ENCODE measurements around the gene CELF2.

Gene CELF2

GRCh38 chr10:11329062-11329673 lies 311.5 kb downstream of the CELF2 start:
- no peak for TF ChIP-seq CTCF (IDR thresholded peaks at IDR 0.05; ENCODE audit: low read depth, low read length, missing control alignments)
- in situ Hi-C loops (cut with HindIII; ENCODE audit: low sequenced_read_pairs), result no loop called here

GRCh38 chr10:11330383-11331045 lies 312.8 kb downstream of the CELF2 start:
- no peak for TF ChIP-seq CTCF (IDR thresholded peaks at IDR 0.05; ENCODE audit: low read depth, low read length, missing control alignments)
- in situ Hi-C loops (cut with HindIII; ENCODE audit: low sequenced_read_pairs), result no loop called here
- DNase-seq (ENCODE audit: low read depth), result peak; percentile 54
- H3K4me3 ChIP-seq (ENCODE audit: low read depth, low read length), result no peak overlapping the region

More at GRCh38 chr10:11329062-11329673, 311.5 kb downstream of the CELF2 start:
- no peak overlapping the region for H3K4me3 ChIP-seq (ENCODE audit: low read depth, low read length)
- DNase-seq (ENCODE audit: low read depth), result no peak

- no peak for DNase-seq (ENCODE audit: low read depth)
- in situ Hi-C loops (cut with HindIII; ENCODE audit: low sequenced_read_pairs), result no loop called here
- no peak for TF ChIP-seq CTCF (IDR thresholded peaks at IDR 0.05; ENCODE audit: low read depth, low read length, missing control alignments)
- no peak overlapping the region for H3K4me3 ChIP-seq (ENCODE audit: low read depth, low read length)
Observed at GRCh38 chr10:11331046-11331577, 313.4 kb downstream of the CELF2 start.

- TF ChIP-seq CTCF (IDR thresholded peaks at IDR 0.05; ENCODE audit: low read depth, low read length, missing control alignments), result no peak
- H3K4me3 ChIP-seq (ENCODE audit: low read depth, low read length), result no peak overlapping the region
- DNase-seq (ENCODE audit: low read depth), result peak; percentile 32
- in situ Hi-C loops (cut with HindIII; ENCODE audit: low sequenced_read_pairs), result no loop called here
Observed at GRCh38 chr10:11331726-11332125, 314.1 kb downstream of the CELF2 start.

- no peak for TF ChIP-seq CTCF (IDR thresholded peaks at IDR 0.05; ENCODE audit: low read depth, low read length, missing control alignments)
- no peak for DNase-seq (ENCODE audit: low read depth)
- in situ Hi-C loops (cut with HindIII; ENCODE audit: low sequenced_read_pairs), result no loop called here
- H3K4me3 ChIP-seq (ENCODE audit: low read depth, low read length), result no peak overlapping the region
Observed at GRCh38 chr10:11332846-11333245, 315.2 kb downstream of the CELF2 start.

GRCh38 chr10:11334436-11334835 lies 316.8 kb downstream of the CELF2 start:
- in situ Hi-C loops (cut with HindIII; ENCODE audit: low sequenced_read_pairs), result no loop called here
- TF ChIP-seq CTCF (IDR thresholded peaks at IDR 0.05; ENCODE audit: low read depth, low read length, missing control alignments), result no peak
- no peak overlapping the region for H3K4me3 ChIP-seq (ENCODE audit: low read depth, low read length)
- no peak for DNase-seq (ENCODE audit: low read depth)
